GM18868 (cell line): Measurements from ENCODE around the gene GLI3.
A peak's percentile ranks its signal among the peaks of the same experiment; 100 is the strongest.

Experiments used
- ATAC-seq: cut with Tn5 transposase; IDR thresholded peaks from one replicate; pipeline ENCODE4 v1.9.1; 2021; ENCODE audit warnings: mild to moderate bottlenecking, moderate library complexity; ENCODE audit not compliant: unreplicated experiment

The GLI3 gene

GRCh38 chr7:42236976-42237810, at the start of gene GLI3:
GLI3 (minus strand) TSS chr7:42237209; CDS start chr7:42223253, 13,956 bp downstream.
- peak; percentile 80 for ATAC-seq

- ATAC-seq = no peak
Observed at GRCh38 chr7:42285383-42285824, 48.4 kb upstream of the GLI3 start.

- no peak for ATAC-seq
Observed at GRCh38 chr7:42283553-42283952, 46.5 kb upstream of the GLI3 start.

GRCh38 chr7:42278344-42278743, 41.3 kb upstream of the GLI3 start:
- ATAC-seq = no peak

GRCh38 chr7:42274053-42274452, 37.0 kb upstream of the GLI3 start:
- no peak for ATAC-seq

GRCh38 chr7:42272793-42273665, 36.0 kb upstream of the GLI3 start:
- no peak for ATAC-seq

- no peak for ATAC-seq
Observed at GRCh38 chr7:42269161-42269560, 32.2 kb upstream of the GLI3 start.

GRCh38 chr7:42264702-42265101, 27.7 kb upstream of the GLI3 start:
- no peak for ATAC-seq

- no peak for ATAC-seq
Observed at GRCh38 chr7:42263971-42264370, 27.0 kb upstream of the GLI3 start.

GRCh38 chr7:42262964-42263363, 26.0 kb upstream of the GLI3 start:
- no peak for ATAC-seq

- no peak for ATAC-seq
Observed at GRCh38 chr7:42254217-42254616, 17.2 kb upstream of the GLI3 start.

GRCh38 chr7:42253316-42253715, 16.3 kb upstream of the GLI3 start:
- ATAC-seq = no peak

GRCh38 chr7:42250411-42250810, 13.4 kb upstream of the GLI3 start:
- no peak for ATAC-seq

- ATAC-seq = no peak
Observed at GRCh38 chr7:42248579-42248978, 11.6 kb upstream of the GLI3 start.

GRCh38 chr7:42247301-42247700, 10.3 kb upstream of the GLI3 start:
- ATAC-seq = no peak

- no peak for ATAC-seq
Observed at GRCh38 chr7:42244828-42245227, 7.8 kb upstream of the GLI3 start.

- ATAC-seq = no peak
Observed at GRCh38 chr7:42242381-42242780, 5.4 kb upstream of the GLI3 start.

- ATAC-seq = no peak
Observed at GRCh38 chr7:42241424-42241823, 4.4 kb upstream of the GLI3 start.

- no peak for ATAC-seq
Observed at GRCh38 chr7:42240416-42240815, 3.4 kb upstream of the GLI3 start.

- ATAC-seq = no peak
Observed at GRCh38 chr7:42238709-42239366, 1.8 kb upstream of the GLI3 start.

- no peak for ATAC-seq
Observed at GRCh38 chr7:42237811-42238541, 967 bp upstream of the GLI3 start.
